ENCODE results near the gene SNX2.
A peak's percentile ranks its signal among the peaks of the same experiment; 100 is the strongest.
"Not testable (repeated sequence)": the region's sequence is repeated elsewhere in the genome, so short reads cannot be mapped to it uniquely, and the experiment has no call there.

SNX2 gene

GRCh38 chr5:122774861-122775549 is at the start of gene SNX2:
Gene SNX2, plus strand, starts transcription at chr5:122775080. Its CDS starts 24 bp downstream, at chr5:122775104.
- DNase-seq (ENCODE audit: low read depth, low spot score): peak; percentile 54

- no peak for DNase-seq (ENCODE audit: low read depth, low spot score)
Observed at GRCh38 chr5:122727112-122727541, 47.8 kb upstream of the SNX2 start.

- no peak for DNase-seq (ENCODE audit: low read depth, low spot score)
Observed at GRCh38 chr5:122730037-122730436, 44.8 kb upstream of the SNX2 start.

GRCh38 chr5:122730456-122730855 is 44.4 kb upstream of the SNX2 start:
- no peak for DNase-seq (ENCODE audit: low read depth, low spot score)

- no peak for DNase-seq (ENCODE audit: low read depth, low spot score)
Observed at GRCh38 chr5:122736086-122736845, 38.6 kb upstream of the SNX2 start.

- no peak for DNase-seq (ENCODE audit: low read depth, low spot score)
Observed at GRCh38 chr5:122738088-122738487, 36.8 kb upstream of the SNX2 start.

- no peak for DNase-seq (ENCODE audit: low read depth, low spot score)
Observed at GRCh38 chr5:122741681-122742080, 33.2 kb upstream of the SNX2 start.

- DNase-seq (ENCODE audit: low read depth, low spot score): no peak
Observed at GRCh38 chr5:122743261-122743660, 31.6 kb upstream of the SNX2 start.

- no peak for DNase-seq (ENCODE audit: low read depth, low spot score)
Observed at GRCh38 chr5:122745597-122745996, 29.3 kb upstream of the SNX2 start.

- no peak for DNase-seq (ENCODE audit: low read depth, low spot score)
Observed at GRCh38 chr5:122749886-122750285, 25.0 kb upstream of the SNX2 start.

GRCh38 chr5:122751293-122751782 is 23.5 kb upstream of the SNX2 start:
- peak; percentile 38 for DNase-seq (ENCODE audit: low read depth, low spot score)

- no peak for DNase-seq (ENCODE audit: low read depth, low spot score)
Observed at GRCh38 chr5:122753500-122753899, 21.4 kb upstream of the SNX2 start.

GRCh38 chr5:122755783-122756182 is 19.1 kb upstream of the SNX2 start:
- no peak for DNase-seq (ENCODE audit: low read depth, low spot score)

GRCh38 chr5:122756264-122756911 is 18.5 kb upstream of the SNX2 start:
- no peak for DNase-seq (ENCODE audit: low read depth, low spot score)

GRCh38 chr5:122757285-122757684 is 17.6 kb upstream of the SNX2 start:
- DNase-seq (ENCODE audit: low read depth, low spot score): no peak

GRCh38 chr5:122759241-122760070 is 15.4 kb upstream of the SNX2 start:
- DNase-seq (ENCODE audit: low read depth, low spot score): no peak

GRCh38 chr5:122760236-122760635 is 14.6 kb upstream of the SNX2 start:
- no peak for DNase-seq (ENCODE audit: low read depth, low spot score)

- DNase-seq (ENCODE audit: low read depth, low spot score): no peak
Observed at GRCh38 chr5:122761115-122761514, 13.8 kb upstream of the SNX2 start.

GRCh38 chr5:122761896-122762295 is 13.0 kb upstream of the SNX2 start:
- not testable (repeated sequence) for DNase-seq (ENCODE audit: low read depth, low spot score)

- DNase-seq (ENCODE audit: low read depth, low spot score): no peak
Observed at GRCh38 chr5:122766130-122766529, 8.8 kb upstream of the SNX2 start.

GRCh38 chr5:122770477-122770876 is 4.4 kb upstream of the SNX2 start:
- no peak for DNase-seq (ENCODE audit: low read depth, low spot score)

GRCh38 chr5:122772446-122772845 is 2.4 kb upstream of the SNX2 start:
- DNase-seq (ENCODE audit: low read depth, low spot score): no peak

Data from iPS DF 19.7 (cell line).